Endothelial cell (in vitro differentiated cells): ENCODE data around the gene NAP1L1. TPM values are rescaled to one million over a fixed set of nuclear protein-coding genes. Genes with fewer than 3 reads are reported as not detected.

Experiments
- DNase-seq: peaks from one replicate; pipeline ENCODE4 v3.0.0; 2021; ENCODE audit warnings: low spot score
- H3K27ac Mint-ChIP-seq: one replicate; pipeline ENCODE4 v1.8.0; 2021; ENCODE audit warnings: mixed read lengths, inconsistent platforms; ENCODE audit not compliant: unreplicated experiment
- H3K27me3 Mint-ChIP-seq: one replicate; pipeline ENCODE4 v1.8.0; 2021; ENCODE audit warnings: mild to moderate bottlenecking, moderate library complexity, mixed read lengths, inconsistent platforms; ENCODE audit not compliant: unreplicated experiment
- H3K36me3 Mint-ChIP-seq: one replicate; pipeline ENCODE4 v1.8.0; 2021; ENCODE audit warnings: mild to moderate bottlenecking, low read depth, mixed read lengths, inconsistent platforms; ENCODE audit not compliant: unreplicated experiment
- H3K4me1 Mint-ChIP-seq: one replicate; pipeline ENCODE4 v1.8.0; 2021; ENCODE audit warnings: mild to moderate bottlenecking, mixed read lengths, inconsistent platforms; ENCODE audit not compliant: unreplicated experiment
- H3K4me3 Mint-ChIP-seq: one replicate; pipeline ENCODE4 v1.8.0; 2021; ENCODE audit warnings: mild to moderate bottlenecking, mixed read lengths, inconsistent platforms; ENCODE audit not compliant: unreplicated experiment
- H3K9me3 Mint-ChIP-seq: one replicate; pipeline ENCODE4 v1.8.0; 2021; ENCODE audit warnings: mixed read lengths, inconsistent platforms; ENCODE audit not compliant: unreplicated experiment
- total RNA-seq: library from RNA; stranded (reverse); fragmentation: NEBNext Ultra II Directional; extraction: Animal tissue kit (Norgen Biotek cat#: 25700); gene quantifications from one replicate; pipeline ENCODE4 v1.2.1, GENCODE V29; 2021; ENCODE audit not compliant: unreplicated experiment
- TF ChIP-seq, protein P1 (sequence below): fragments of 200-600 bp; sonication (generic); IDR thresholded peaks from one replicate; pipeline ENCODE4 v1.5.0; 2021; ENCODE audit warnings: antibody characterized with exemption; ENCODE audit not compliant: unreplicated experiment

NAP1L1 gene
- total RNA-seq, 1 donor from 2014 or later = 603 TPM

DNA sequence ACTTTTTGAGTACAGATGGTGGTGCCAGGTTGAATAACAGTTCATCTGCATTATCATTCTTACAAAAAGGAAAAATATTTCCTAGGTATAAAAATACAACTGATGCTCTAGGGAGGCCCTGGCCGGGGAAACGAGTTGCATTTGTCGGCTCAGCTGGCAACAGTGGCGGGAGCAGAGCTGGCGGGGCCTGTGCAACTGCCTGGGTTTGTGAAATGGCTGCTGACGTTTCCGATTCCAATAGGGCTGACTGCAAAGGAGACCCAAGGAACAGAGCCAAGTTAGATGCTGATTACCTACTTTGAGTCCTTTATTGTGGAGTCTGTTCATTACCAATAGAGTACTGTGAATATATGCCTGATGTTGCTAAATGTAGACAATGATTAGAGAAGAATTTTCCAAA, 27.2 kb downstream of the NAP1L1 start:
- Mint-ChIP-seq H3K4me1 (no peaks in the 10 kb centered on the region), H3K4me3 (no peak overlapping the region), H3K27ac (no peak overlapping the region), H3K27me3 (peaks cover 3% of the 10 kb centered on the region), H3K36me3 (peaks cover 12% of the 10 kb centered on the region), H3K9me3 (no peaks in the 10 kb centered on the region)
- no peak for DNase-seq
- TF ChIP-seq, protein P1, sequence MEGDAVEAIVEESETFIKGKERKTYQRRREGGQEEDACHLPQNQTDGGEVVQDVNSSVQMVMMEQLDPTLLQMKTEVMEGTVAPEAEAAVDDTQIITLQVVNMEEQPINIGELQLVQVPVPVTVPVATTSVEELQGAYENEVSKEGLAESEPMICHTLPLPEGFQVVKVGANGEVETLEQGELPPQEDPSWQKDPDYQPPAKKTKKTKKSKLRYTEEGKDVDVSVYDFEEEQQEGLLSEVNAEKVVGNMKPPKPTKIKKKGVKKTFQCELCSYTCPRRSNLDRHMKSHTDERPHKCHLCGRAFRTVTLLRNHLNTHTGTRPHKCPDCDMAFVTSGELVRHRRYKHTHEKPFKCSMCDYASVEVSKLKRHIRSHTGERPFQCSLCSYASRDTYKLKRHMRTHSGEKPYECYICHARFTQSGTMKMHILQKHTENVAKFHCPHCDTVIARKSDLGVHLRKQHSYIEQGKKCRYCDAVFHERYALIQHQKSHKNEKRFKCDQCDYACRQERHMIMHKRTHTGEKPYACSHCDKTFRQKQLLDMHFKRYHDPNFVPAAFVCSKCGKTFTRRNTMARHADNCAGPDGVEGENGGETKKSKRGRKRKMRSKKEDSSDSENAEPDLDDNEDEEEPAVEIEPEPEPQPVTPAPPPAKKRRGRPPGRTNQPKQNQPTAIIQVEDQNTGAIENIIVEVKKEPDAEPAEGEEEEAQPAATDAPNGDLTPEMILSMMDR = no peak

DNA sequence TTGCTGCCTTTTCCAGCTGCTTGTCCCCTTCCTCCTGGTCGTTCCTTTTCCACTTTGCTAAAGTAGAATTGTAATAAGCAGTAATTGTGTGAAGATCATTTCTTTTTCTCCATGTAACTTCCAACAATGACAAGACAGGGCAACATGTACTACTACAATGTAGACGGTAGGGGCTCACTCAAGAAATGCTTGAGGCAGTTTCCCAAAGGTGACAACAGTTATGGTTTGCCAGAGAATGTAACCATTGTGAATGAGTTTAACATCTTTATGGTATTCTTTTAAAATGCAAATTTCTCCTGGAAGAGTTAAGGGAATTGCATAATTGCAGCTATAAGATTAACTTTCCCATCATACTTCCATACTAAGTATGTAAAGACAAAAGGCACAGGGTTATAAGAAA, 29.1 kb downstream of the NAP1L1 start:
- Mint-ChIP-seq H3K27ac (no peak overlapping the region), H3K36me3 (peaks cover 12% of the 10 kb centered on the region), H3K4me3 (no peak overlapping the region), H3K9me3 (no peaks in the 10 kb centered on the region), H3K27me3 (peaks cover 3% of the 10 kb centered on the region), H3K4me1 (no peaks in the 10 kb centered on the region)
- DNase-seq = no peak
- TF ChIP-seq, protein P1 = no peak

DNA sequence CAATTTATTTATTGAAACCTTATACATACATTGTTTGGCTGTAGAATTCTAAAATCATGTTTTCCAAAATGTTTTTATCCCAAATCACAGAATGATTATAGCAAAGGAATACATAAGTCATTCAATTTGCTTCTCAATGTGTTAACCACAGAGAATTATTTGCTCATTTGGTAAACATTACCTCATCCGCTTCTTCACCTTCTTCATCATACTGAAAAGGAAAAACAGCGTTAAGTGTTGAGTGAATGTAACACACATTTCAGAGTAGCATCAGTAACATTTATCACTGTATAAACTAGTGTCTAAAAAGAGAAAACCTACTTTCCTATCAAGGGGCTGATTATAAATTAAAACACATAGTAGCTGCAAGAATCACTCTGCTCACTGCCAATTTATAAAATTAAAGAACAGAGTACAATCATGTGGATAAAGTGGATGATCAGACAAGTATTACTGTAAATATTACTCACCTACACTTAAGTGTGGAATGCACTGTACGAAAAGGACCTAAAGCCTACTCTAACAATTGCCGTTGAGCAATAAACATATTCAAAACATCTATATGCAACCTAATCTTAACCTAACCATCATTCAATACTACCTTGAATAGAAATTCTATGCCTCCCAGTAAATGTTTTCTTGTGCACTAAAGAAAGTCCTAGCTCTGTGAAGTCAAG, 34.8 kb downstream of the NAP1L1 start:
- DNase-seq = no peak
- Mint-ChIP-seq H3K36me3 (peaks cover 3% of the 10 kb centered on the region), H3K9me3 (no peaks in the 10 kb centered on the region), H3K4me3 (no peak overlapping the region), H3K27ac (no peak overlapping the region), H3K27me3 (no peaks in the 10 kb centered on the region), H3K4me1 (no peaks in the 10 kb centered on the region)
- TF ChIP-seq, protein P1 = no peak

DNA sequence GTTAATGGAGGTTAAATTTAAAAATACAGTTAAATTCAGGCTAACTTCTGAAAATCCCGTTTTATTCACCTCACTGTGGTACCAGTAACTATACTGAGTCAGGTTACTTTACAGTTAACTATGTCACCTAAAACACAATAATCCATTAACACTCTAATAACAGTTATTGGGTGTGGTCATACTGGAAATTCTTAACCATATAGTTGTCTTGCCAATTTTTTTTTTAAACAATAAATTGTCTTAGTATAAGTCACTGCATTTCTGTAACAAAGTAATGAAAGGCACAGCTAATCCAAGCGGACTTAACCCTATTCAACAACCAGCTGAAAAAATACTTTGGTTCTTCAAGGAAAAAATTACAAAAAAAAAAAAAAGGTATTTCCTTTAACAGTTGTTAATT, 36.7 kb downstream of the NAP1L1 start:
- Mint-ChIP-seq H3K27me3 (peaks cover 3% of the 10 kb centered on the region), H3K36me3 (no peaks in the 10 kb centered on the region)
- TF ChIP-seq, protein P1 = no peak

DNA sequence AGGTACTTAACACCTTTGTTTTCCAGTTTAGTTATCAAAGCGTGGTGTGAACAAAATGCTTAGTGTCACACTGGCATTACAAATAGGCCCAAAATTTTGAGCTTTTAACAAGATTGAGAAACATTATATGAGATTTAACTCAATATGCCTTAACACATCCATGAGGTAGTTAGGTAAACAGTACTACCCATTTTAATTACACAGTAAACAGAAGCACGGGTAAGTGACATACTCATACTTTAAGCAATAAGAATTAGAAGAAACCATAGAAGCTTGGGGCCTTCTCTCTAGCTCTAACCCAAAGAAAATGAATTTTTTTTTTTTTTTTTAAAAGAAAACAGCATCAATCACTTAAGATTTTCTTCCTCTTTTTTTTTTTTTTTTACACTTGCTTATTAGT, 37.4 kb downstream of the NAP1L1 start:
- Mint-ChIP-seq H3K27ac (no peak overlapping the region), H3K4me3 (no peak overlapping the region), H3K36me3 (no peaks in the 10 kb centered on the region), H3K4me1 (no peaks in the 10 kb centered on the region), H3K9me3 (no peaks in the 10 kb centered on the region), H3K27me3 (peaks cover 3% of the 10 kb centered on the region)
- TF ChIP-seq, protein P1 = no peak
- no peak for DNase-seq

More for the DNA sequence above, 36.7 kb downstream of the NAP1L1 start:
- H3K27ac Mint-ChIP-seq = no peak overlapping the region
- H3K4me1 Mint-ChIP-seq = no peaks in the 10 kb centered on the region
- no peak for DNase-seq
- H3K4me3 Mint-ChIP-seq = no peak overlapping the region
- H3K9me3 Mint-ChIP-seq = no peaks in the 10 kb centered on the region
